GM21390 (cell line): Measurements from ENCODE around the gene HECTD4.
"Not testable (repeated sequence)": the region's sequence is repeated elsewhere in the genome, so short reads cannot be mapped to it uniquely, and the experiment has no call there.

Experiments used
- ATAC-seq: cut with Tn5 transposase; IDR thresholded peaks from one replicate; pipeline ENCODE4 v1.9.1; 2021; ENCODE audit not compliant: unreplicated experiment

The HECTD4 gene

DNA sequence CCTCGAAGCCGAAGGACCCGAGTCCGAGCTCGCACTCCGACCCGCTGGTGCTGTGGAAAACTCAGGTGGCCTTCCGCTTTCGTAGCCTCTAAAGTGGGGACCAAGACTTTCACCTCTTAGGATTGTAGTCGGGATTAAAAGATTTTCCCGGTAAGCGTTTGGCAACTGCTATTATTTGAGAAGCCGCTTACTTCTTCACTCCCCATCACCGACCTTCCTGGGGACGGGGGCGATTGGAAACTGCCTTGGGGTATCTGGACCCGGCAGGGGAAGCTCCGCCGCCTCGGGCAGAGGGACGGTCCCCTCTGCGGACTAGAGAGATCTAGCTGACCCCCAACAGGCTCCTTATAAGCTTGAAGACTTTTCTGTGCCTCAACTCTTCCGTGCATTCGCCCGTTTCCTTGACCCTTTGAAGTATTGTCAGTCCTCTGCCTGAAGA is 256.2 kb downstream of the HECTD4 start:
- ATAC-seq, result no peak

DNA sequence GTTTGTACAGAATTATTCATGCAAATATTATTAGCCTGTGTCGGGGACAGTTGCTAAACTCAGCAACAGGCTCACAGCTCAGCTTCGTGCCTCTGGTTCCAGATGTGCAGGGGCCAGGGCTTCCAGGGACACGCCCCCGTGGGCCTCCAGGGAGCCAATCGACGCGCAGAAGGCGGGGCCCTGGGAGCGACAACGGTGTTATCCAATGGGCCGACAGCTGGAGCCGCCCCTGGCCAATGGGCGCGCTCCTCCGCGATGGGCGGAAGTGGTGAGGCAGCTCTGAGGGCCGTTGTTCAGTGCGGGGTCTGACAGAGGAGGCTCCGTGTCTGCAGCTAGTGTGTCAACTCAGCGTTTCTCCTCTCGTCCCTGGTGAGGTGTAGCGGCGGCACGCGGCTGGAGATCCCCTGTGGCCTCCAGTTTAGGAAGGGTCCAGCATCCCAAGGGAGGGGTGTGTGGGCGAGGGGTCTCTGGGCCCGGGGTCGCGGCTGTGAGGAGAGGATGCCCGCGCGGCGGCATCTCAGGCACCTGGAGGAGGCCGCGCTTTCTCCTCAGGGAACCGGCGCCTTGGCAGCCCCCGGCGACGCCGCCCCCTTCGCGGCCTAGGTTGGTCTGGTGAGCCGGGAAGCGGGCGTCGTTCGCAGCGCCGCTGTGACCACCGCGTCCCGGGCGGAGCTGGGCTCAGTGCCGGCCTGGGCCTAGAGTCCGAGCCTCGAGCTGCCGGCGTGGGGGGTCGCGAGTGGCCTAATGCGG is 256.8 kb downstream of the HECTD4 start, which contains the start of gene TRAFD1:
TSS of gene TRAFD1 (plus strand) at position 311 of the 750 bp plus-strand sequence. CDS start 4,963 bp downstream, outside the sequence.
- ATAC-seq, result peak; percentile 92

DNA sequence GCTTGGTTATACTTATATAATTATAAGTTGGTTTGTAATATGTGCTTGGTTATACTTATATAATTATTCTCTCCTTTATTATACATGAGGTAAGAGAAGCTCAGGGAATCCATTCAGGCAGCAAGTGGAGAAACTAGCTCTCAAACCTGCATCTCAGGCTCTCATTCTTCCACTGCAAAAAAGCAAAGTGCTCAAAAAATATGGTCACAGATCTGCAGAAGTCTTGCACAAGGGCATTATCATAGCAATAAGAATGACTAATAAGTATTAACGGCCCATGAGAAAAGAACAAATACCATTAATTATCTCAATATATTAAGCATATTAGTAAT is 257.3 kb downstream of the HECTD4 start:
- ATAC-seq, result no peak

DNA sequence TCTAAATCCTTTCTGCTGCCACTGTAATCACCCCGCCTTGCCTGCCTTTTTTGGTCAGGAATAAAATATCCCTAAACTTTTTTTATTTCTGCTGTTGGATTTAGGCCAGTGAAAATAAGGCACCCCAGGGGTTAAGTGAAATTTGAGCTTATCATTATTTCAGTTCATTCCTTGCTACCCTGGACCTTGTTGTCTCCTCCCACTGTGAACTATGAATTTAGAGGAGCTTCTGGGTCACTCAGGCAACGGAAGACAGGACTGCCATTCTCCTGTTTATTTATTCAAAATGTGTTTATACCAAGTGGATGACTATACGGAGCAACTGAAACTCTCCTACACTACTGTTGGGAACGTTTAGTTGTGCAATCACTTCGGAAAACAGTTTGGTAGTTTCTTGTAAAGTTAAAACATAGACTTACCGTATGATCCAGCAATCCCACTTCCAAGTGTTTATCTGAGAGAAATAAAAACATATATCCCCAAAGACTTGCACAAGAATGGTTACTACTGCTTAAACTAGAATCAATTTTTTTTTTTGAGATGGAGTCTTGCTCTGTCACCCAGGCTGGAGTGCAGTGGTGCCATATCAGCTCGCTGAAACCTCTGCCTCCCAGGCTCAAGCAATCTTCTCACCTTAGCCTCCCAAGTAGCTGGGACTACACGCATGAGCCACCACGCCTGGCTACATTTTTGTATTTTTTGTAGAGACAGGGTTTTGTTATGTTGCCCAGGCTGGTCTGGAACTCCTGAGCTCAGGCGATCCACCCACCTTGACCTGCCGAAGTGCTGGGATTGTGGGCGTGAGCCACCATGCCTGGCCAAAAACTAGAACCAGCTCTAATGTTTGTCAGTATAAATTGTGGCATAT is 259.2 kb downstream of the HECTD4 start:
- no peak for ATAC-seq

DNA sequence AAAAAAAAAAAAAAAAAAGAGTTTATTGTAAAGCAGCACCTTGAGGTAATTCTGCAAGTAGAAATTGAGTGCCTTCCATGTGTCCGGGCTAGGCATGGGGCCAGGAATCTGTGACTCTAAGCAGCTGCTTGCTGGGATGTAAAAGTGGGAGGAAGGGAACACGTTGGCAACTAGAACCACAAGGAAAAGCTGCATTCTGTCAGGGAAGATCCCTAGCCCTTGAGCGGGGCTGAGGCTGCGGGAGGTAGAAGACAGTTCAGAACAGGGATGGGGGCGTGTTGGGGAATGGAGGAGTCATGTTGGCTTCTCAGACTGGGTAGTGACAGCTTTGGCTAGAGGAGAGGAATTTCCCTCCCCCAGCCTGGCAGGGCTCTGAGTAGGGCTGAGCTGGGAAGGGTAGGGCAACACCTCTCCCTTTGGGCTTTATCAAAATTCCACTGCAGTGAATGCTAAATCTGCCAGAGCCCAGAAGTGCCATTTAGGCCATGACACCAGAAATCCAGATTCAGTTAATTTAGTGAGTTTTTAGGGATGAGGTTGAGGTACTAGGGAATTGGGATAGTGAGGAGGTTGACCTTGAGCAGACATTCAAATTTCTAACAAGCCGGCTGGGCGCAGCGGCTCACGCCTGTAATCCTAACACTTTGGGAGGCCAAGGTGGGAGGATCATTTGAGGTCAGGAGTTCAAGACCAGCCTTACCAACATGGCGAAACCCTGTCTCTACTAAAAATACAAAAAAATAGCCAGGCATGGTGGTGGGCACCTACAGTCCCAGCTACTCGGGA is 260.3 kb downstream of the HECTD4 start:
- no peak for ATAC-seq

DNA sequence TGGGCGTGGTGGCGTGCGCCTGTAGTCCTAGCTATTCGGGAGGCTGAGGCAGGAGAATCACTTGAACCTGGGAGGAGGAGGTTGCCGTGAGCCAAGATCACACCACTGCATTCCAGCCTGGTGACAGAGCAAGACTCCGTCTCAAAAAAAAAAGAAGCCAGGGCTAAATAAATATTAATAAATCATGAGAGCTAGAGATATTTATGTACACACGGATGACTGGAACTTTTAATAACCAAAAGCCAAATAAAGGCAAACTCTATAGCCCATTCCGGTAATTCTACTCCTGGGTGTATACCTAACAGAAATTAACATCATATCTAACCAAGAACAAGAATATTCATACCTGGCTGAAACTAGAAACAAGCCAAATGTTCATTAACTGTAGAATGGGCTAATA is 264.5 kb downstream of the HECTD4 start:
- ATAC-seq, result no peak

DNA sequence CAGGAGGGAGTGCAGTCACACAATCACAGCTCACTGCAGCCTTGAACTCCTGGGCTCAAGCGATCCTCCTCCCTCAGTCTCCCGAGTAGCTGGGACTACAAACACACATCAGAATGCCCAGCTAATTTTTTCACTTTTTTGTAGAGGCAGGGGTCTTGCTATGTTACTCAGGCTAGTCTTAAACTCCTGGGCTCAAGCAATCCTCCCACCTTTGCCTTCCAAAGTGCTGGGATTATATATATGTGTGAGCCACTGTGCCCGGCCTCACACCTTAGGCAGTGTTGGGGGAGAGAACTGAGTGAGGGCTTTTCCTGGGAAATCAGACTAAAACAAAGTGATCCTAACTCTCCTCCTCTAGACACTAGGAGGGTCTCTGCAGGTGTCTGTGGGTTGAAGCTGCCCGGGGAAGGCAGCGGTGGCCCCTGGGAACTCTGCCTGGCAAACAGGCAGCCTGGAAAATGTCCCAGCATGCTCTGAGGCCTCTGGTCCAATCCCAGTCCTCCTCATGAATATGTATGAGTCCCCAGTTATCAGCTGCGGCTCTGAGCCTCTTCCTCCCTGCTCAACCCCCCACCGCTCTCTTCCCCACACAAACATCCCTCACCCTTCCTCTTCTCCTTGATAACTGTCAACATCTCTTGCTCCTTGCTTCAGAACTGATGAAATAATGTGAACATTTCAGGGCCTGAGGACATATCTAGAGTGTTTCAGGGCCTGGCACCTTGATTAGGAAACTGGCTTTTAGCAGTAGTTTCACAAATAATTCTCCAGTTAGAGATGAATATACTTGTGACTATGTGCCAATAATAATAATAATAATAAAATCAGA is 265.8 kb downstream of the HECTD4 start:
- ATAC-seq, result peak; percentile 76

DNA sequence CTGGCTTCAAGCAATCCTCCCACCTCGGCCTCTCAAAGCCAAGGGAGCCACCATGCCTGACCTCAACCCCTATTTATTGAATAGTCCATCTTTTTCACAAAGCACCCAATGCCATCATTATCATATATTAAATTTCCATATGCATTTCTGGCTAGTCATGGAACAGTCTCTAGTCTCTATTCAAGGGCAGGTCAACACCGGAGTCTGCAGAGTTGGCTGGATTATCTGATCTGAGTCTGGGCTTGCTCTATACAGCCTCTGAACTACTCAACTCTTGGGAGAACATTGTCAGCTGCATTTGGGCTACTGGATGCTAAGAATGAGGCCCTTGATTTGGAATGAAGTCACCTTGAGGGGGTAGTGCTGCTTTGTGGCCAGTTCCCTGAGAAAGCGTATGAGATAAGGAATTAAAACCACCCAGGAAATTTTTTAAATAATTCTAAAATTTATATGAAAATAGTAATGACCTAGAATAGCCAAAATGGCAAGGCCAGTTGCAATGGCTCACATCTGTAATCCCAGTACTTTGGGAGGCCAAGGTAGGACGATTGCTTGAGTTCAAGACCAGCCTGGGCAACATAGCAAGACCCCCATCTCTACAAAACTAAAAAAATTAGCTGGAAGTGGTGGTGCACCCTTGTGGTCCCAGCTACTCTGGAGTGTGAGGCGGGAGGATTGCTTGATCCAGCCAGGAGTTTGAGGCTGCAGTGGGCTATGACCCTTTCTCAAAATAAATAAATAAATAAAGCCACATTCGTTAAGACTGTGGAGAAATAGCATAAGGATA is 266.8 kb downstream of the HECTD4 start:
- no peak for ATAC-seq

DNA sequence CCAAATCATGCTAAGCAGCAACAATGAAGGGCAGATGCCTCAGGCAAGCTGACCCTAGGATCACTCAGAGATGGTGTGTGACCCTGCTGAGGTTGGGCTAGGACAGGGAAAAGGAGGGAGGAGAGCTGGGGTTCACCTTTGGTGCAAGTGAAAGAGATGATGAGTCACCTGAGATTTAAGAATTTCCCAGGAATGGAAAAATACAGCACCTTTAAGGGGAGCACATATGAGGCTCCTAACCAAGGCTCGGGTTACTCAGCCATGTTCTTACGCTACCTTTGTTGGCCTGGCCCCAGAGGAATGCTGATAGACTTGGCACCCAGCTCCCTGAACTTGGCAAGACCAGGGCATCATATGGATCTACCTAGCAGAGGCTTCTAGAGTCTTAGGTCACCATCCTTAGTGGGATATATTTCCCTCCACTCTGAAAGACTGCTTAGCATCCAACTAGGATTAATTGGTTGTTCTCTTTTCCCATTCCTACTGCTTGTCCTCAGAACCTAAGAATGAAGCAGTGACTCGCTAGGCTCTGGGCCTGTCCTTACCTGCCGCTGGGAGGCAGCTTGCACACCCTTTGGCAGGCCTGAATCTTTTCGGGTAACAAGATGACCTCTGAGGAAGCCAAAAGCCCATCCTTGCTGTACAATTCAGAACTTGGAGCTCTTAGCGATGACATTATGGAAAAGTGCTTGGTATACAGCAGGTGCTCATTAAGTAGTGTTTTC is 269.7 kb downstream of the HECTD4 start:
- no peak for ATAC-seq

DNA sequence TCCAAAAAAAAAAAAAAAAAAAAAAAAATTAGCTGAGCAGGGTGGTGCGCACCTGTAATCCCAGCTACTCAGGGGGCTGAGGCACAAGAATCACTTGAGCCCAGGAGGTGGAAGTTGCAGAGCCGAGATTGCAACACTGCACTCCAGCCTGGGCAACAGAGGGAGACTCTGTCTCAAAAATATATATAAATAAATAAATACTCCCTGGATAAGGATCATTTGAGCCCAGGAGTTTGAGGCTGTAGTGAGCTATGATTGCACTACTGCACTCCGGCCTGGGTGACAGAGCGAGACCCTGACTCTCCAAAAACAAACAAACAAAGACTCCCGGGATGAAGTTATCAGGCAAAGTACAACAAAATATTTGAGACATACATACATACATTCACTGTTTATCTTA is 270.3 kb downstream of the HECTD4 start:
- ATAC-seq, result no peak

DNA sequence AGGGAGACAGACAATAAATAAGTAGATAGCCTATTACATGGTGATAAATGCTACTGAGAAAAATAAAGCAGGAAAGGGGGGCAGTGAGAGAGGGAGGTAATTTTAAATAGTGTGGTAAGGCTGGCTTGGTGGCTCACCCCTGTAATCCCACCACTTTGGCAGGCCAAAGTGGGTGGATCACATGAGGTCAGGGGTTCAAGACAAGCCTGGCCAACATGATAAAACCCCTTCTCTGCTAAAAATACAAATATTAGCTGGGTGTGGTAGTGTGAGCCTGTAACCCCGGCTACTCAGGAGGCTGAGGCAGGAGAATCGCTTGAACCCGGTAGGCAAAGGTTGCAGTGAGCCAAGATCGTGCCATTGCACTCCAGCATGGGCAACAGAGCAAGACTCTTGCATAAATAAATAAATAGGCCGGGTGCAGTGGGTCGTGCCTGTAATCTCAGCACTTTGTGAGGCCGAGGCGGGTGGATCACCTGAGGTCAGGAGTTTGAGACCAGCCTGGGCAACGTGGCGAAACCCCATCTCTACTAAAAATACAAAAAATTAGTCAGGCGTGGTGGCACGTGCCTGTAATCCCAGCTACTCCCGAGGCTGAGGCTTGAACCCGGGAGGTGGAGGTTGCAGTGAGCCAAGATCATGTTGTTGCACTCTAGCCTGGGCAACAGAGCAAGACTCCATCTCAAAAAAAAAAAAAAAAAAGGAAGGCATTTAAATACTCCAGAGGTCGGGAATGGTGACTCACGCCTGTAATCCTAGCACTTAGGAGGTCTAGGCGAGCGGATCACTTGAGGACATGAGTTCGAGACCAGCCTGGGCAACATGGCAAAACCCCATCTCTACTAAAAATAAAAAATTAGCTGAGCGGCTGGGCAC is 271.2 kb downstream of the HECTD4 start:
- ATAC-seq, result not testable (repeated sequence)
